B cell (primary cell): ENCODE data around the gene MAPRE2.

Source experiments
- CTCF ChIP-seq: fragments of 200-600 bp; IDR thresholded peaks from one replicate; pipeline ENCODE4 v1.8.0; 2022; ENCODE audit warnings: antibody characterized with exemption, mild to moderate bottlenecking
- EZH2 ChIP-seq: IDR thresholded peaks from 2 replicates; pipeline ENCODE4 v1.6.1; 2012; ENCODE audit warnings: borderline replicate concordance, low read depth, mild to moderate bottlenecking, moderate library complexity, low read length; ENCODE audit not compliant: insufficient read depth, poor library complexity, severe bottlenecking

GRCh38 chr18:35038881-35039491 is 2.2 kb upstream of the MAPRE2 start:
- TF ChIP-seq CTCF: no peak
- TF ChIP-seq EZH2: no peak
